HL-60/S4 treated with retinoic acid at 250 ng/mL for 4 days and 3 days (cell line): Measurements from ENCODE around the gene ACKR2.

Source experiments
- in situ Hi-C: fragments of 300-500 bp; cut with MboI; formaldehyde crosslinking; loops from 2 replicates; pipeline ENCODE4 v1.7.0; 2022; ENCODE audit warnings: low sequenced_read_pairs

Gene ACKR2

DNA sequence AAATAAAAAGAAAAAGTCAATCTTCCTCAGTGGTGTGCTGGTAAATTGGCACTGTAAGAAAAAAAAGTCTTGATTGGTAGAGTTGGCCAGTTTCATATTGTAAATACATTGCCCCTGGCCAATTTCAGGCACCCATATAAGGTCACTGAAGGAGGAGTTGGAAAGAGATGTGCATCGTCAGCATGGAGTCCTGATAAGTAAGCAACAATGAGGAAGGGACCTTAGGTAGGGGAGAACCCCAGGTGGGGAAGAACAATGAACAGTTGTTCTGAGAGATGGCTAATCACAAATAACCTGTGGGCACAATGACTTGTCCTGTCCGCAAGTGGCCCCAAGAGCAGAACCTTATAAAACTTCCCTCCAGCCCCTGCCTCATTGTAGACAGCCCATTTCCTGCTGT, 75.1 kb downstream of the ACKR2 start:
- in situ Hi-C loops, result no loop called here

DNA sequence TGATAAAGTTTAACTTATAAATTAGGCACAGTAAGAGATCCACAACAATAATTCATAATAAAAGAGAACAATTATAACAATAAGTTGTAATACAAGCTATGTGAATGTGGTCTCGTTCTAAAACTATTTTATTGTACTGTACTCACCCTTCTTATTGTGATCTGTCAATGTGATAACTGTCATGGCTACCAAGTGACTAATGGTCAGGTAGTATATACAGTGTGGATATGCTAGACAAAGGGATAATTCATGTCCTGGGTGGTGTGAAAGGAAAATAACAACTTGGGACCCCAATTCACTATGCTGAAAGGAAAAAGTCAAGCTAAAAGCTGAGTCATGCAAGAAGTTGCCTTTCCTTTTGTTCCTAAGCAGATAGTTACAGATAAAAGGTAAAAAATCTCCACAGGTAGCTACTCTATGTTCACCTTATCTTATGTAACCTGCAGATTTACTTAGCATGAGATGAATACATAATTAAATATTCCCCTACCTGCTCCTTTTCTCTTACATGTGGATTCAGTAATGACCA, 77.1 kb downstream of the ACKR2 start:
- in situ Hi-C loops, result no loop called here

DNA sequence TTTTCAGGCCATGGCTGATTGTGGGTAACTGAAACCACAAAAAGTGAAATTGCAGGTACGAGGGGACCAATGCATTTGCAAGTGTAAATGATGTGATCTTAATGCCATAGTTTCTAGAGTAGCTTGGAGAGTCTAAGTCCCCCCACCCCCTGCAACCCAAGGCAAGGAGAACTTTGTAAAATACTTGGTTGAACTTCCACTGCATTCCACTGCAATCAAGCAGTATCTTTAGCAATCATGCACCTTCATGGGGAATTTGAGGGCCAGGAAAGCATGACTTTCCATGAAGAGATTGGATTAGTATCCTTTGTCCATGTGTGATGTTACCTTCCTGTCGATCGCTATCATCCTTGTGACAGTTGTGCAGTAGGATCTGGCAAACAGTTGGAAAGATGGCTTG, 77.8 kb downstream of the ACKR2 start:
- in situ Hi-C loops, result no loop called here

DNA sequence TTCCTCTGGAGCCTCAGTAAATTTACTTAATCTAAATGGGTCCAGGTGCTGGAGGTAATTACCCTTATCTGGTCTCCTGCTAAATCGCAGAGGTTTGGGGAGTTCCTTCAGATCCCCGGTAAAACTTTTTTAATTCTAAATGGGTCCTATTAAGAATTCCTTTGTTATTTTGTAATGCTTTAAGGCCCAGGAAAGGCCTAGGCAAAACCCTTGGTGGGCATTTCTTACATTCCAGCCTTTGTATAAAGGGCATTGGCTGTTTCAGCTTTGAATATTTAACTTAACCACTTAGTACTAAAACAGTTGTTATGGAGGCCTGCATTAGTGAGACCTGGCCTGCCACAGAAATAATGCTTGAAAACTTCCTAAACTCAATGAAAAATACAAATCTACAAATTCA, 81.8 kb downstream of the ACKR2 start:
- in situ Hi-C loops, result no loop called here

DNA sequence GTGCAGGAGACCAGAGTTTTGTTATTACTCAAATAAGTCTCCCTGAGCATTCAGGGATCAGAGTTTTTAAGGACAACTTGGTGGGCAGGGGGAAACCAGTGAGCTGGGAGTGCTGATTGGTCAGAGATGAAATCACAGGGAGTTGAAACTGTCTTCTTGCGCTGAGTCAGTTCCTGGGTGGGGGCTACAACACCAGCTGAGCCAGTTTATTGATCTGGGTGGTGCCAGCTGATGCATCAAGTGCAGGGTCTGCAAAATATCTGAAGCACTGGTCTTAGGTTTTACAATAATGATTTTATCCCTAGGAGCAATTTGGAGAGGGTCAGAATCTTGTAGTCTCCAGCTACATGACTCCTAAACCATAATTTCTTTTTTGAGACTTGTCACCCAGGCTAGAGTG, 82.9 kb downstream of the ACKR2 start:
- in situ Hi-C loops, result no loop called here

DNA sequence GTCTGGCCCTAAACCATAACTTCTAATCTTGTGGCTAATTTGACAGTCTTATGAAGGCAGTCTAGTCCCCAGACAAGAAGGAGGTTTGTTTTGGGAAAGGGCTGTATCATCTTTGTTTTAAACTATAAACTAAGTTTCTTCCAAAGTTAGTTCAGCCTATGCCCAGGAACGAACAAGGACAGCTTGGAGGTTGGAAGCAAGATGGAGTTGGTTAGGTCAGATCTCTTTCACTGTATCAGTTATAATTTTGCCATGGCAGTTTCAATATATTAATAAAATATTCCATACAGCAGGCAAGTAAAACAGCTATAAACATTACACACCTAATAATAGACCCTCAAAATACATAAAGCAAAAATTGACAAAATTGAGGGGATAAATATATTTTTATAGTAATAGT, 83.6 kb downstream of the ACKR2 start:
- in situ Hi-C loops, result no loop called here

DNA sequence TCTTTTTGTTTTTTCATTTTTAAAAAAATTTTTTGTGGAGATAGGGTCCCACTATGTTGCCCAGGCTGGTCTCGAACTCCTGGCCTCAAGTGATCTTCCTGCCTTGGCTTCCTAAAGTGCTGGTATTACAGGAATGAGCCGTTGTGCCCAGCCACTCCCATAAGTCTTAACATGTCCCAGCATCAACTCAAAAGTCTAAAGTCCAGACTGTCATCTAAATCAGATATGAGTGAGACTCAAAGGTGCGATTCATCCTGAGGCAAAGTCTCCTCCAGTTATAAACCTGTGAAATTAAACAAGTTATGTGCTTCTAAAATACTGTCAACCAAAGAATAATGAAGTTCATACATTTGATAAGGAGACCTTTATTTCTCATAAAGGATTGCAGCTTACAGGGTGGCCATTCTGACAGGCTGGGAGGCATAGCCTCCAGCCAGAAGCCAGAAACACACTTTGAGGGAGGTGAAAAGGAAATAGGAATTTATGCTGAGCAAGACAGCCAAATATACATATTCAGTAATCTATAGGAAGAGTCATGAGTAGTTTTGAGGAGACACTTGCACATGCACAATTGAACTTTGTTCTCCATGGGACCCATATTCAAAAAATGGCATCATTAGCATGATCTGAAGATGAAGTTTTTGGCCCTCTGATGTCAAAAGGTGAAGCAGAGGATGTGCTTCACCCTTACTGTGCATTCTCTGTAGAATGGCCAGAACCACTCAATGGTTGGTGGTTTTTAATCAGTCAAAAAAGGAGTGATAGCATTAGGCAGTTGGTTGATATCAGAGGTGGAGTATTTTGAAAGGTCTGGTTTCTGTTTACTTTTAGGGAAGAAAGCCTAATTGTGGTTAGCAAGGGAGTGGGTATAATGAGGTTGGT, 85.7 kb downstream of the ACKR2 start:
- in situ Hi-C loops, result no loop called here

DNA sequence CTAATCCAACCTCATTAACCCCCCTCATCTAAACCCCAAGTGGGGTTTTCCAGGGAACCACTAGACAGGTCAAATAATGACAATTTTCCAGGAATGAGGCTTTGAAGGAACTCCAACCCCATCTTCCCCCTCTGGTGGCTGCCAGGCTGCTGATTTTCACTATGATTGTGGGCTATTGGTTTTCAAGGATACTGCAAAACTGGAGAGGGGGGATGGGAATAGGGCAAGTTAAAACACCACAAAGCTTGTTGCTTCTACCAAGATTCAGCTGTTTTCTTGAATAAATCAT, 86.3 kb downstream of the ACKR2 start:
- in situ Hi-C loops, result no loop called here

DNA sequence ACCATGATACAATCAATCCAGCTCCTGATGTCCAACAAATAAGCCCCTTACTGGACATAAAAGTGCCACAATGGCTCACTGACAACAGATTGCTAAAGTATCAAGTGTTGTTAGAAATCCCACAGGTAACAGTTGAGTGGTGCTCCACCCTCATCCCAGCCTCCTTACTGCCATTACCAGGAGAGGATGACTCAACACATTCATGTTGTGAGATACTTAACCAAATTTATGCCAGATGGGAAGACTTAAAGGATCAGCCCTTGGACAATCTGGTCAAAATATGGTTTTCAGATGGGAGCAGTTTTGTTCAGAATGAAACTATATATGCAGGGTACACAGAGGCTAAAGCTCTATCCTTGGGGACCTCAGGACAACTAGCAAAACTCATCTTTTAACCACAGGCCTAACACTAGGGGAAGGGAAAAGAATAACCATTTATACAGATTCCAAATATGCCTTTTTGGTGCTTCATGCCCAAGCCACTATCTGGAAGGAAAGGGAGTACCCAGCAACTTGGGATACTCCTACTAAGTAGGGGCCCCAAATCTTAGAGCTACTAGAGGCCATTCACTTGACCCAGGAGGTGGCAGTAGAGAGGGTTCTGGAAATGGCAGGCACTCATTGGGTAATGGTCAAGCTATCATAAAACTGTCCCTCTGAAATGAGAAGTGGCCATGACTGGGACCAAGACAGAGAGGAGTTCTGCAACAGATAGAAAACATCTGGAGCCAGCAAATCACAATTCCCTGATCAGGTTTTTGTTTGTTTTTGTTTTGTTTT, 89.8 kb downstream of the ACKR2 start:
- in situ Hi-C loops, result no loop called here

DNA sequence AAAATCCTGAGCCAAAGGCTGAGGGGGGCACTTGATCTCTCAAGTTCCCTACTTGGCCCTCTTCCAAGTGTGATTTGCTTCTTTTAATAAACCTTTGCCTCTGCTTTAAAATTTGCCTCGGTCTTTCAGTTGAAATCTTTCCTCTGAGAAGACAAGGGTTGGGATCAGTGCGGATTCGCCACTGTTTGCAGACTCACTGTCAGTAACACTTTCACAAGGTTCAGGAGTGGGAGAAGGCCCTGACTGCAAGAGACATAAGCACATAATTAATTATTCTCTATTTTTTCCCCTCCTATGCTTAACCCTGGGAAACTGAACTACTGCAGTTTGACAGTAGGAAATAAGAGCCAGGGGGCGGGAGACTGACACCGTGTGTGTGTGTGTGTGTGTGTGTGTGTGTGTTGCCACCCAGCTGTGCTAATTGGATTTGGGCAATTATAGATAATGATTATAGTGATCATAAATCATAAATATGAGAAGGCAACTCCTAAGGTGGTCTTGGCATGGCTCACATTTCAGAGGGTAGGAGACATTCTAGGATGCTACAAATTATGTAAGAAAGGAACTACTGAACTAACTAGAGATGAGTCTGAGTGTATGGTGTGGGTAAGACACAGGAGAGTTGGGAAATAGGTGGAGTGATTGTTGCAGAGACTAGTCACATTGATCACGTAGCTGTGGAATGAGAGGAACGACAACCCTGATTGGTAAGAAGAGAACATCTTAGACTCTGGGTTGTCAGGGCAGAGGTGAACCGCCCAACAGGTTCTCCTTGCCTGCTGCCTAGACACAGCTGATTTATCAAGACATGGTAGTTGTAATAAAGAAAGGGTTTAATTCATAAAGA, 91.2 kb downstream of the ACKR2 start:
- in situ Hi-C loops, result no loop called here

DNA sequence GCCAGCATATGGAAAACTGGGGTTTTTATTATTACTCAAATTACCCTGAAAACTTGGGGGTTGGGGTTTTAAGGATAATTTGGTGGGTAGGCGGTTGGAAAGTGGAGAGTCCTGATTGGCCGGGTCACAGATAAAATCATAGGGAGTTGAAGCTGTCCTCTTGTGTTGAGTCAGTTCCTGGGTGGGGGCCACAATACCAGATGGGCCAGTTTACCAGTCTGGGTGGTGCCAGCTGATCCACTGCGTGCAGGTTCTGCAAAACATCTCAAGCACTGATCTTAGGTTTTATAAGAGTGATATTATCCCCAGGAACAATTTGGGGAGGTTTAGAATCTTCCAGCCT, 91.8 kb downstream of the ACKR2 start:
- in situ Hi-C loops, result no loop called here

DNA sequence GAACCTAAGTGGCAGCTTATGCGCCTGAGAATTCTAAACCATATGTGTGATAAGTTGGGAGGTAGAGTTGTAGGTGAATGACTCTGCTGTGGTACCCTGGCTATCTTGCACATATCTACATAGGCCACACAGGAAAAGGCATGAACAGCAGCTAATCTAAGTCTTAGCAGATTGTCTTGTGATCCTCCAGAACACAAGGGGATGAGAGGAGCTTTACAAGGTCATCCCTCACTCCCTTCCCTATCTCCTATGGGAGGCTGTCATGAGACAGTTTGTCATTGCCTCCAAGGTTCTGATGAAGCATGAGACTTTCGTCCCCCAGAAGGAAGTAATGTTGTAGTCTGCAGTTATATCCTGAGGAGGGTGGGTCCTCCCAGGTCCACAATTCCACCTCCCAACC, 93.0 kb downstream of the ACKR2 start:
- in situ Hi-C loops, result no loop called here

DNA sequence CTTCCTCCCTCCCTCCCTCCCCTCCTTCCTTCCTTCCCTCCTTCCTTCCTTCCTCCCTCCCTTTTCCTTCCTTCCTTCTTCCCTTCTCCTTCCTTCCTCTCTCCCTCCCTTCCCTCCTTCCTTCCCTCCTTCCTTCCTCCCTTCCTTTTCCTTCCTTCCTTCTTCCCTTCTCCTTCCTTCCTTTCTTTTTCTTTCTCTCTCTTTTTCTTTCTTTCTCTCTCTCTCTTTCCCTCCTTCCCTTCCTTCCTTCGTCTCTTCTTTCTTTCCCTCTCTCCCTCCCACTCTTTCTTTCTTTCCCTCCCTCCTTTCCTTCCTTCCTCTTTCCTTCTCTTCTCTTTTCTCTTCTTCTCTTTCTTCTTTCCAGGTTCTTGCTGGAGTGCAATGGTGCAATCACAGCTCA, 94.8 kb downstream of the ACKR2 start:
- in situ Hi-C loops, result no loop called here

DNA sequence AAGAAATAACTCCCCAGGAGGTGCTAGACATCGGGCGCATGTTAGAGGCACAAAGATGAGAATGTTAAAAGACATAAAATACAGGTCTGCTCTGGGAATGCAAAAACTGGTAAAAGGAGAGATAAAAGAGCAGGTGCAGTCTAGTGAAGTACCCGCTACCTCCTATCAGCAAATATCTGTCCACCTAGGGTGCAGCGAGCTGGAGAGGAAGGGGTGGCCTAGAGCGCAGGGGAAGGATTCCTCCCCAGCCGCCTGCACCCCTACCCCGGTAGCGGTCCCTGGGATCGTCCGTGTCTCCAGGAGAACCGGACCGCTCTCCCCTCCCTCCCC, 96.5 kb downstream of the ACKR2 start:
- in situ Hi-C loops, result no loop called here

DNA sequence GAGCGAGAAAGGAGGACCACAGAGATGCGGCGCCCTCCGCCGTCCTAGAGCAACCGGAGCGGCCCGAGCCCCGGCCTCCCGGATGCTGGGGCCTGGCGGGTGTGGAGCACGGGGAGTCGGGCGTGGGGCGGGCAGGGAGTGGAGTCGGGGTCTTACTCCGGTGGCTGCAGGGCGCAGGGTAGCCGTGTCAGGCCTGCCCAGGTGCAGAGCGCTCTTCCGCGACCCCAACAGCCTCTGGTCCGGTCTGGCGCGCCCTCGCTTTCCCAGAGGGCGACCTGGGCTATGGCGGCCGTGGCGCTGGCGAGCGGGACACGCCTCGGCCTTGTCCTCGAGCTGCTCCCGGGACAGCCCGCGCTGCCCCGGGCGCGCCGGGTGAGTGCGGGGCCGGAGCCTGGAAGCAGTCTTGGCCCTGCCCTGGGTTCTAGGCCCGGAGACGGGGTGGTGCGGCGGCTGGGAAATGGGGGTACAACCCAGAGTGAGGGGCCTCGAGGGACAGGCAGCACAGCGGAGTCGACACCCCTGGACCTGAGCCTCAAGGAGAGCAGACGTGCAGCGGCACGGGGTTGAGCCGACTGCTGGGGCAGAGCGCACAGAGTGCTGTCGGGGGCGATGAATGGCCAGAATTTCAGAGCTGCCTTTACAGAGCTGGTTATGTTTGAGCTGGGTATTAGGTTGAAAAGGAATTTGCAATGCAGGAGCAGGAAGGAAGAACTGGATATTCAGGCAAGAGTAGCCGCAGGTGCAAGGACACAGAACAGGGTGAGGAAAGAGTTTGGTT, 97.0 kb downstream of the ACKR2 start, which contains the start of gene ZNF662:
TSS of gene ZNF662 (plus strand) at position 73 of the 778 bp plus-strand sequence. CDS start 1,973 bp downstream, outside the sequence.
- in situ Hi-C loops, result no loop called here

DNA sequence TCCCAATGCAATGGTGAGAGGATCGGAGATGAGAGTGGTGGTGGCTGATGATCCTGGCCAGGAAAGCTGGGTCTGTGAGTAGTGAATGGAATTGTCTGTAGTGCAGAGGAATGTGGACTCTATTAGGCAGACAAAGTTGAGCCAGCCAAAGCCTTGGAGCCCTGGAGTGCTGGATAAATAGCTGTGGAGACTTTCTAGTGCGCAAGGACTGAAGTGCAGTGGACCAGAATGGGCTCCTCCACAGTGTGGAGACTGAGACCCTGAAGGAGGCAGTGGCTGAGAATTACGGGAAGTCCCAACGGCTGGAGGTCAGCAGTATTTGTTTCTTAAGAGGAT, 97.6 kb downstream of the ACKR2 start:
- in situ Hi-C loops, result no loop called here

DNA sequence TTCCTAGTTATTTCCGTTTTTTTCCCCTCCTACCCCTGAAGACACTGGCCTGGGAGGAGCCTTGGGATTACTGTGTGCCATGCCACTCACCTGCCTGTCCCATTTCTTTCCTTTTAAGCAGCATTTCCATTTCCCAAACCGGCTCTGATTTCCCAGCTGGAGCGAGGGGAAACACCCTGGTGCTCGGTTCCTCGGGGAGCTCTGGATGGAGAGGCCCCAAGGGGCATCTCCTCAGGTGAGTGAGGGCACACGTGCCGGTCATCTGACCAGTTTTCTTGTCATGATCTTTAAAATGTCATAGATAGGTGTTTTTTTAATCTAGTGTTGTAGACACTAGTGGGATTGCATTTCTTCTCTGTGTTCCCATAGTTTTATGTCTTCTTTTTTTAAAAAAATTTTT, 99.4 kb downstream of the ACKR2 start:
- in situ Hi-C loops, result no loop called here

DNA sequence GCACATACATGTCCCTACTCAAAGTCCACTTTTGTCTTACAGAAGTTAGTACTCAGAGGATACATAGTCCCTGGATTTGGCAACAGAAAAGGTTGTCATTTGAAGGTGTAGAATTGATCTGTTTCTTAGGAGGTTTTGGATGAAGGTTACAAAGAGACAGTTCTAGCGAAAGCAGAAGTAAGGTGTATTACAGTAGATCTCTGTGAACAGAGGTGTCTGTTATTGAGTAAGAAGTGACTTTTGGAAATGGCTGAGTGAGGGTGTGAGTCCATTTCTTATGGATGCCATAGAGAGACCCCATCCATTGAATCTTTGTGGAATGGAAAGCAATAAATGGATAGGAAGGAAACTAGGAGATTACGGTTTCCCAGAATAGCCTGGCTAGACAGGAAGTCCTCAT, 102.3 kb downstream of the ACKR2 start:
- in situ Hi-C loops, result no loop called here

DNA sequence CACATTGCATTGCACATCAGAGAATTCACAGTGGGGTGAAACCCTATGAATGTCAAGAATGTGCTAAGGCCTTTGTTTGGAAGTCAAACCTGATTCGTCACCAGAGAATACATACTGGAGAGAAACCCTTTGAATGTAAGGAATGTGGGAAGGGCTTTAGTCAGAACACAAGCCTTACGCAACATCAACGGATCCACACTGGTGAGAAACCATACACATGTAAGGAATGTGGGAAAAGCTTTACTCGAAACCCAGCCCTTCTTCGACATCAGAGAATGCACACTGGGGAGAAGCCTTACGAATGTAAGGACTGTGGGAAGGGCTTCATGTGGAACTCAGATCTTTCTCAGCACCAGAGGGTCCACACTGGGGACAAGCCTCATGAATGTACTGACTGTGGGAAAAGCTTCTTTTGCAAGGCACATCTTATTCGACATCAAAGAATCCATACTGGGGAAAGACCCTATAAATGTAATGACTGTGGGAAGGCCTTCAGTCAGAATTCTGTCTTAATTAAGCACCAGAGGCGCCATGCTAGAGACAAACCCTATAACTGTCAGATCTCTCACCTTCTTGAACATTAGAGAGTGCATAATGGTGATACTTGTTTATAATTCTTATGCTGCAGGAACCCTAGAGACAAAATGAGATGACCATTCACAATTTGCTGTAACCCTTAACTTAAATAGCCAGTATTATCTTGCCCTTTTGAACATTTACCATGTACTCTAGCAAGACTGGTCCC, 105.7 kb downstream of the ACKR2 start:
- in situ Hi-C loops, result no loop called here
